GM12878 (cell line): ENCODE results near the gene PERM1. TPM values are rescaled to one million over a fixed set of nuclear protein-coding genes. Genes with fewer than 3 reads are reported as not detected.

Source experiments
- ATAC-seq: fragments of 200-7000 bp; cut with Tn5 transposase; 3 replicates; pipeline ENCODE4 v1.9.1; 2020; ENCODE audit warnings: mild to moderate bottlenecking, moderate library complexity
- BruUV-seq: library from RNA; stranded (reverse); fragments of 400-500 nt; replicated peaks from 2 replicates; lab custom pipeline; 2021; lab: Mats Ljungman, UMichigan
- CTCF ChIA-PET: fragments of 300-600 bp; sonication (Branson Sonifier 250); formaldehyde crosslinking; extraction: SDS; loops from one replicate; lab custom pipeline; 2021; ENCODE audit warnings: inconsistent platforms; lab: Yijun Ruan, JAX
- POLR2A ChIA-PET: fragments of 350-600 bp; formaldehyde crosslinking; extraction: SDS; loops from one replicate; lab custom pipeline; 2021; ENCODE audit warnings: inconsistent platforms; lab: Charles Lee
- RAD21 ChIA-PET: fragments of 300-600 bp; sonication (Branson Sonifier 250); formaldehyde crosslinking; loops from one replicate; lab custom pipeline; 2023; ENCODE audit warnings: antibody characterized with exemption; ENCODE audit not compliant: unreplicated experiment; lab: Charles Lee
- SMC1A ChIA-PET: fragments of 300-600 bp; sonication (Branson Sonifier 250); formaldehyde crosslinking; loops from one replicate; lab custom pipeline; 2023; ENCODE audit not compliant: unreplicated experiment, uncharacterized antibody; lab: Charles Lee
- DNase-seq: peaks from one replicate; pipeline ENCODE4 v3.0.0-alpha.2; 2011; ENCODE audit warnings: low read depth, low spot score
- FAIRE-seq: peaks from 3 replicates; lab custom pipeline; 2011; peaks lifted over from hg19 to GRCh38; lab: Jason Lieb, UNC
- H2AFZ ChIP-seq: 2 replicates; pipeline ENCODE4 v1.6.0; 2011; ENCODE audit warnings: low read depth, low read length, control low read depth; ENCODE audit not compliant: control insufficient read depth
- H3K27ac ChIP-seq: 2 replicates; pipeline ENCODE4 v1.5.1; 2011; ENCODE audit warnings: control low read depth; ENCODE audit not compliant: control insufficient read depth, insufficient read depth
- H3K27me3 ChIP-seq, 2 experiments: replicated peaks in 1 of 2; 2 replicates each; pipeline versions ENCODE4 v1.6.0 to v1.6.1; 2011; ENCODE audit warnings: low read length in 1 of 2; ENCODE audit not compliant: control insufficient read depth in 2 of 2, insufficient read depth in 2 of 2
- H3K36me3 ChIP-seq, 2 experiments: 2 replicates each; pipeline ENCODE4 v1.5.1; 2011; ENCODE audit warnings: low read length in 1 of 2; ENCODE audit not compliant: control insufficient read depth in 2 of 2, insufficient read depth in 2 of 2
- H3K4me1 ChIP-seq: 2 replicates; pipeline ENCODE4 v1.6.1; 2011; ENCODE audit warnings: mild to moderate bottlenecking, low read length, moderate library complexity, mixed read lengths; ENCODE audit not compliant: control insufficient read depth, insufficient read depth
- H3K4me2 ChIP-seq: 2 replicates; pipeline ENCODE4 v1.6.0; 2011; ENCODE audit warnings: control low read depth; ENCODE audit not compliant: control insufficient read depth, insufficient read depth
- H3K4me3 ChIP-seq: fragments of 200-600 bp; sonication (generic); 2 replicates; pipeline ENCODE4 v1.5.1; 2016
- H3K79me2 ChIP-seq: 2 replicates; pipeline ENCODE4 v1.6.0; 2011; ENCODE audit warnings: low read length; ENCODE audit not compliant: control insufficient read depth, insufficient read depth
- H3K9ac ChIP-seq: 2 replicates; pipeline ENCODE4 v1.8.0; 2011; ENCODE audit warnings: low read length, control low read depth, mixed read lengths; ENCODE audit not compliant: control insufficient read depth, insufficient read depth
- H3K9me3 ChIP-seq: replicated peaks from 3 replicates; pipeline ENCODE4 v1.5.1; 2011; ENCODE audit warnings: mild to moderate bottlenecking, low read length; ENCODE audit not compliant: control insufficient read depth, insufficient read depth
- H4K20me1 ChIP-seq: 2 replicates; pipeline ENCODE4 v1.6.0; 2011; ENCODE audit not compliant: control insufficient read depth, insufficient read depth
- ATF3 ChIP-seq: IDR thresholded peaks from 2 replicates; pipeline ENCODE4 v1.6.1; 2011; ENCODE audit warnings: low read depth, mild to moderate bottlenecking, low read length, moderate library complexity, borderline replicate concordance; ENCODE audit errors: extremely low read depth
- BCLAF1 ChIP-seq: fragments of 450-650 bp; IDR thresholded peaks from 2 replicates; pipeline ENCODE4 v1.6.1; 2017; ENCODE audit warnings: antibody characterized with exemption, mild to moderate bottlenecking, moderate library complexity
- CTCF ChIP-seq, 3 experiments: IDR thresholded peaks in 2 of 3; conservative IDR thresholded peaks in 1 of 3; 2 replicates each; pipeline ENCODE4 v1.5.1; 2011; ENCODE audit warnings: low read depth in 3 of 3, low read length in 3 of 3, mild to moderate bottlenecking in 3 of 3, control low read depth in 2 of 3, moderate library complexity in 2 of 3, inconsistent platforms in 1 of 3, mixed read lengths in 1 of 3; ENCODE audit not compliant: control insufficient read depth in 2 of 3, insufficient read depth in 1 of 3; ENCODE audit errors: extremely low read depth in 1 of 3
- EED ChIP-seq: sonication (generic); IDR thresholded peaks from 2 replicates; pipeline ENCODE4 v1.6.1; 2016; ENCODE audit warnings: antibody characterized with exemption, low read depth
- GABPA ChIP-seq: IDR thresholded peaks from 2 replicates; pipeline ENCODE4 v1.6.1; 2014; ENCODE audit warnings: antibody characterized with exemption, low read depth, mild to moderate bottlenecking, inconsistent platforms
- IRF3 ChIP-seq: fragments of 450-650 bp; IDR thresholded peaks from 2 replicates; pipeline ENCODE4 v1.6.1; 2014; ENCODE audit warnings: mild to moderate bottlenecking
- PAX5 ChIP-seq: IDR thresholded peaks from 2 replicates; pipeline ENCODE4 v1.6.1; 2011; ENCODE audit warnings: low read depth, low read length, borderline replicate concordance
- RAD51 ChIP-seq: fragments of 450-650 bp; IDR thresholded peaks from 2 replicates; pipeline ENCODE4 v1.6.1; 2016; ENCODE audit warnings: moderate library complexity, mild to moderate bottlenecking, inconsistent platforms
- REST ChIP-seq: IDR thresholded peaks from 2 replicates; pipeline ENCODE4 v1.6.1; 2012; ENCODE audit warnings: mild to moderate bottlenecking, low read depth, low read length
- SMC3 ChIP-seq: IDR thresholded peaks from 2 replicates; pipeline ENCODE4 v1.6.1; 2011; ENCODE audit warnings: low read length, improper control_type of control experiment, borderline replicate concordance
- SP1 ChIP-seq: IDR thresholded peaks from one replicate; pipeline ENCODE4 v1.6.1; 2011; ENCODE audit warnings: low read depth, low read length
- USF1 ChIP-seq: IDR thresholded peaks from 2 replicates; pipeline ENCODE4 v1.6.1; 2011; ENCODE audit warnings: borderline replicate concordance, low read depth, mild to moderate bottlenecking, moderate library complexity, mixed read lengths, low read length; ENCODE audit not compliant: insufficient read depth; ENCODE audit errors: extremely low read length
- ZNF384 ChIP-seq: IDR thresholded peaks from 2 replicates; pipeline ENCODE4 v1.6.1; 2012; ENCODE audit warnings: low read depth, mild to moderate bottlenecking, low read length, improper control_type of control experiment, borderline replicate concordance
- WGBS: methylation state at CpG from one replicate; pipeline ENCODE4 v1.1.6; 2016; ENCODE audit warnings: low lambda C conversion rate; ENCODE audit not compliant: insufficient replicate concordance, insufficient coverage; ENCODE audit errors: missing lambda C conversion rate; 5-methylcytosine and 5-hydroxymethylcytosine counted together
- in situ Hi-C: fragments of 300-500 bp; cut with MboI; formaldehyde crosslinking; loops from 9 replicates; pipeline ENCODE4 v1.14.3; 2018; ENCODE audit warnings: mixed read lengths
- intact Hi-C: fragments of 100-400 bp; cut with micrococcal nuclease; formaldehyde crosslinking; loops from one replicate; pipeline ENCODE4 v1.14.2; 2022; ENCODE audit not compliant: unreplicated experiment
- polyA plus RNA-seq, 11 experiments: library from polyadenylated mRNA; depleted of rRNA in 4 of 11; unstranded in 6 of 11; stranded (reverse) in 5 of 11; fragments of >200 nt; fragmentation: Nextera tagmentation in 4 of 11; fragmentation: Illumina TruSeq in 1 of 11; extraction: Ambion mirVana in 4 of 11; extraction: Trizol in 1 of 11; gene quantifications; 1 replicate in 1 of 11; 2 replicates in 10 of 11; pipeline versions ENCODE4 v1.2.1 to v1.2.3, GENCODE V29; 2011 to 2016; ENCODE audit warnings: inconsistent platforms in 2 of 11, missing spikeins in 2 of 11, low read depth in 1 of 11
- total RNA-seq, 4 experiments: library from RNA; depleted of rRNA in 3 of 4; stranded (reverse); fragments of >200 nt in 3 of 4; fragmentation: Illumina TruSeq in 1 of 4; extraction: Trizol in 1 of 4; gene quantifications; 2 replicates each; pipeline versions ENCODE4 v1.2.1 to v1.2.3, GENCODE V29; 2013 to 2021

The PERM1 gene
- total and polyA plus RNA-seq, 10 of the 15 experiments (the other 5 are each of a cell fraction or from before 2014, with no cell fraction given): not detected

GRCh38 chr1:956636-957035, 25.3 kb downstream of the PERM1 start:
- ChIA-PET POLR2A (no interaction called here), RAD21 (no interaction called here), SMC1A (no interaction called here), CTCF (interaction anchor here (0.6 kb wide), 1 partner anchor 88 kb away, joined by 3 read pairs; no protein-coding TSS in a partner anchor)
- Histone ChIP-seq H3K27me3 (no peaks in the 10 kb centered on the region), H3K27ac (no peak overlapping the region), H3K9me3 (no peaks in the 10 kb centered on the region), H3K4me1 (peaks cover 16% of the 10 kb centered on the region), H3K9ac (no peak overlapping the region), H3K4me2 (no peak overlapping the region), H2AFZ (no peak overlapping the region), H4K20me1 (no peaks in the 10 kb centered on the region), H3K79me2 (peaks cover 20% of the 10 kb centered on the region), H3K4me3 (no peak overlapping the region), H3K36me3 (peaks cover 13 to 36% of the 10 kb centered on the region in 2 experiments; a peak in 3 of 4 replicates)
- ATAC-seq (no peak), FAIRE-seq (no peak), DNase-seq (no peak)
- 98% methylated on average over 11 of the region's 11 CpGs for WGBS
- intact Hi-C loops (no loop called here), in situ Hi-C loops (no loop called here)
- BruUV-seq: no TSS peak
- TF ChIP-seq SMC3 (no peak), BCLAF1 (no peak), USF1 (no peak), CTCF (IDR thresholded peaks at IDR 0.05 in 2 of 3, conservative IDR thresholded peaks at IDR 0.05 in 1 of 3; ENCODE audit: control insufficient read depth in 2 of 3, extremely low read depth in 1 of 3, insufficient read depth in 1 of 3, low read depth in 3 of 3, low read length in 3 of 3) (no peak), GABPA (no peak), REST (no peak), RAD51 (no peak), EED (no peak), ZNF384 (no peak), ATF3 (no peak), PAX5 (no peak), IRF3 (no peak), SP1 (no peak)
